SK-N-SH treated with all-trans-retinoic acid at 6 μM for 48 hours (cell line): ENCODE data around the gene RNF114.
"Not testable (repeated sequence)": the region's sequence is repeated elsewhere in the genome, so short reads cannot be mapped to it uniquely, and the experiment has no call there.

Experiments
- ATAC-seq: fragments of 200-7000 bp; cut with Tn5 transposase; 3 replicates; pipeline ENCODE4 v1.9.1; 2020; ENCODE audit warnings: mild to moderate bottlenecking, moderate library complexity
- ARNTL ChIP-seq: fragments of 450-650 bp; formaldehyde crosslinking; IDR thresholded peaks from 2 replicates; pipeline ENCODE4 v1.5.0; 2020; ENCODE audit warnings: low read depth, mild to moderate bottlenecking, moderate library complexity, borderline replicate concordance
- BACH2 ChIP-seq: fragments of 250-450 bp; sonication (Bioruptor Pico); IDR thresholded peaks from 2 replicates; pipeline ENCODE4 v1.9.0; 2021; ENCODE audit warnings: mild to moderate bottlenecking, borderline replicate concordance
- CSDC2 ChIP-seq: fragments of 250-450 bp; sonication (Bioruptor Pico); IDR thresholded peaks from 2 replicates; pipeline ENCODE4 v1.5.0; 2020; ENCODE audit warnings: mild to moderate bottlenecking, moderate library complexity
- ESRRG ChIP-seq: fragments of 250-450 bp; sonication (Bioruptor Pico); IDR thresholded peaks from 2 replicates; pipeline ENCODE4 v1.6.1; 2021; ENCODE audit warnings: mild to moderate bottlenecking
- GLIS3 ChIP-seq: fragments of 250-450 bp; sonication (Bioruptor Pico); IDR thresholded peaks from 2 replicates; pipeline ENCODE4 v1.5.0; 2020; ENCODE audit warnings: mild to moderate bottlenecking, moderate library complexity
- ISL1 ChIP-seq: fragments of 250-450 bp; sonication (Bioruptor Pico); IDR thresholded peaks from 2 replicates; pipeline ENCODE4 v2.1.2; 2022; ENCODE audit warnings: mild to moderate bottlenecking, moderate library complexity
- PPARA ChIP-seq: fragments of 250-450 bp; sonication (Bioruptor Pico); IDR thresholded peaks from 2 replicates; pipeline ENCODE4 v1.5.0; 2020; ENCODE audit warnings: mild to moderate bottlenecking, borderline replicate concordance
- RARB ChIP-seq: fragments of 250-450 bp; sonication (Bioruptor Pico); IDR thresholded peaks from 2 replicates; pipeline ENCODE4 v1.8.0; 2021; ENCODE audit warnings: mild to moderate bottlenecking, moderate library complexity
- SNAI2 ChIP-seq: fragments of 250-450 bp; sonication (Bioruptor Pico); IDR thresholded peaks from 2 replicates; pipeline ENCODE4 v1.5.0; 2020; ENCODE audit warnings: mild to moderate bottlenecking, moderate library complexity
- TCF4 ChIP-seq: fragments of 250-450 bp; sonication (Bioruptor Pico); IDR thresholded peaks from 2 replicates; pipeline ENCODE4 v1.8.0; 2021; ENCODE audit warnings: mild to moderate bottlenecking, moderate library complexity, borderline replicate concordance
- TOX ChIP-seq: fragments of 250-450 bp; sonication (Bioruptor Pico); IDR thresholded peaks from 2 replicates; pipeline ENCODE4 v1.8.0; 2021; ENCODE audit warnings: mild to moderate bottlenecking, moderate library complexity, borderline replicate concordance
- ZC3H10 ChIP-seq: fragments of 250-450 bp; sonication (Bioruptor Pico); IDR thresholded peaks from 2 replicates; pipeline ENCODE4 v1.5.1; 2021; ENCODE audit warnings: mild to moderate bottlenecking, moderate library complexity
- ZFP3 ChIP-seq: fragments of 250-450 bp; sonication (Bioruptor Pico); IDR thresholded peaks from 2 replicates; pipeline ENCODE4 v1.5.0; 2020; ENCODE audit warnings: mild to moderate bottlenecking, moderate library complexity
- ZNF565 ChIP-seq: fragments of 450-650 bp; formaldehyde crosslinking; conservative IDR thresholded peaks from 2 replicates; pipeline ENCODE4 v1.5.0; 2020; ENCODE audit warnings: low read depth, mild to moderate bottlenecking, moderate library complexity
- ZNF70 ChIP-seq: fragments of 450-650 bp; formaldehyde crosslinking; IDR thresholded peaks from 2 replicates; pipeline ENCODE4 v1.5.0; 2020; ENCODE audit warnings: mild to moderate bottlenecking, moderate library complexity
- ZNF8 ChIP-seq: fragments of 450-650 bp; formaldehyde crosslinking; IDR thresholded peaks from 2 replicates; pipeline ENCODE4 v1.5.0; 2020; ENCODE audit warnings: mild to moderate bottlenecking, moderate library complexity
- TF ChIP-seq, protein P1 (sequence below): fragments of 250-450 bp; sonication (Bioruptor Pico); IDR thresholded peaks from 2 replicates; pipeline ENCODE4 v1.5.0; 2020; ENCODE audit warnings: mild to moderate bottlenecking, moderate library complexity
- TF ChIP-seq, protein P2 (sequence below): fragments of 250-450 bp; sonication (Bioruptor Pico); IDR thresholded peaks from 2 replicates; pipeline ENCODE4 v1.8.0; 2021; ENCODE audit warnings: low read depth, mild to moderate bottlenecking, moderate library complexity, borderline replicate concordance
- TF ChIP-seq, protein P3 (sequence below): fragments of 250-450 bp; sonication (Bioruptor Pico); IDR thresholded peaks from 2 replicates; pipeline ENCODE4 v1.8.0; 2020; ENCODE audit warnings: mild to moderate bottlenecking, moderate library complexity, borderline replicate concordance
- TF ChIP-seq, protein P4 (sequence below): fragments of 250-450 bp; sonication (Bioruptor Pico); IDR thresholded peaks from 2 replicates; pipeline ENCODE4 v1.5.1; 2021; ENCODE audit warnings: mild to moderate bottlenecking, moderate library complexity

The RNF114 gene

DNA sequence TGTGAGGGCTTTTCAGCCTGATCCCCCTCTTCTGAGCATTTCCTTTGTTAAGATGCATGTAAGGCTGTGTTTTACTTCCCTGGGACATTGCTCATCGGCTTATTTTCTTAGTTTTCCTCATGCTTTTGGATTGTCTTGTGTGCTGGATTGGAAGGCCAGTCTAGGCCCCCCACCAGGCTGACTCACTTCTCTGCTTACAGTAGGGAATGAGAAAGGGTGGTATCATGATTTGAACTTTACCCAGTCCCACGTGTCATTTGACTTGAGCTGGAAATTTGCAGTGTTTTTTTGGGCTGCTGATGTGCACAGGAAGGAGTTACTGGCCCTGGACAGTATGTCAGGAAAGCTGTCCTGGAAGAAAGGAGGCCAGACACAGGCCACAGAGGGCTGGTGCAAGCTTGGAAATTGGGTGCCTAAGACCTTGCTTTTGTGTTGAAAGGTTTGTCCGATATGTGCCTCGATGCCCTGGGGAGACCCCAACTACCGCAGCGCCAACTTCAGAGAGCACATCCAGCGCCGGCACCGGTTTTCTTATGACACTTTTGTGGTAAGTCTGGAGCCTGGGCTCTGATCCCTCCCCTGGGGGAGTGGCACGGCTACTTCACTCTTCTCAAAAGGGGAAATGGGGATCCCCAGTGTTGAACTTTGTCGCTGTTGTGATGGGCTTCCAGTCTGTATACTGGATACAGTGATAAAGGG is 12.8 kb downstream of the RNF114 start:
- no peak for TF ChIP-seq ZC3H10 (CRISPR knock-in tag)
- no peak for TF ChIP-seq GLIS3 (CRISPR knock-in tag)
- TF ChIP-seq BACH2 (CRISPR knock-in tag) = no peak
- TF ChIP-seq ZNF8 (CRISPR knock-in tag) = no peak
- TF ChIP-seq TOX (CRISPR knock-in tag) = no peak
- no peak for TF ChIP-seq PPARA (CRISPR knock-in tag)
- TF ChIP-seq, protein P1, sequence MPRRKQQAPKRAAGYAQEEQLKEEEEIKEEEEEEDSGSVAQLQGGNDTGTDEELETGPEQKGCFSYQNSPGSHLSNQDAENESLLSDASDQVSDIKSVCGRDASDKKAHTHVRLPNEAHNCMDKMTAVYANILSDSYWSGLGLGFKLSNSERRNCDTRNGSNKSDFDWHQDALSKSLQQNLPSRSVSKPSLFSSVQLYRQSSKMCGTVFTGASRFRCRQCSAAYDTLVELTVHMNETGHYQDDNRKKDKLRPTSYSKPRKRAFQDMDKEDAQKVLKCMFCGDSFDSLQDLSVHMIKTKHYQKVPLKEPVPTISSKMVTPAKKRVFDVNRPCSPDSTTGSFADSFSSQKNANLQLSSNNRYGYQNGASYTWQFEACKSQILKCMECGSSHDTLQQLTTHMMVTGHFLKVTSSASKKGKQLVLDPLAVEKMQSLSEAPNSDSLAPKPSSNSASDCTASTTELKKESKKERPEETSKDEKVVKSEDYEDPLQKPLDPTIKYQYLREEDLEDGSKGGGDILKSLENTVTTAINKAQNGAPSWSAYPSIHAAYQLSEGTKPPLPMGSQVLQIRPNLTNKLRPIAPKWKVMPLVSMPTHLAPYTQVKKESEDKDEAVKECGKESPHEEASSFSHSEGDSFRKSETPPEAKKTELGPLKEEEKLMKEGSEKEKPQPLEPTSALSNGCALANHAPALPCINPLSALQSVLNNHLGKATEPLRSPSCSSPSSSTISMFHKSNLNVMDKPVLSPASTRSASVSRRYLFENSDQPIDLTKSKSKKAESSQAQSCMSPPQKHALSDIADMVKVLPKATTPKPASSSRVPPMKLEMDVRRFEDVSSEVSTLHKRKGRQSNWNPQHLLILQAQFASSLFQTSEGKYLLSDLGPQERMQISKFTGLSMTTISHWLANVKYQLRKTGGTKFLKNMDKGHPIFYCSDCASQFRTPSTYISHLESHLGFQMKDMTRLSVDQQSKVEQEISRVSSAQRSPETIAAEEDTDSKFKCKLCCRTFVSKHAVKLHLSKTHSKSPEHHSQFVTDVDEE (CRISPR knock-in tag) = no peak
- TF ChIP-seq CSDC2 (CRISPR knock-in tag) = no peak
- TF ChIP-seq, all 23 proteins: peak for 0

DNA sequence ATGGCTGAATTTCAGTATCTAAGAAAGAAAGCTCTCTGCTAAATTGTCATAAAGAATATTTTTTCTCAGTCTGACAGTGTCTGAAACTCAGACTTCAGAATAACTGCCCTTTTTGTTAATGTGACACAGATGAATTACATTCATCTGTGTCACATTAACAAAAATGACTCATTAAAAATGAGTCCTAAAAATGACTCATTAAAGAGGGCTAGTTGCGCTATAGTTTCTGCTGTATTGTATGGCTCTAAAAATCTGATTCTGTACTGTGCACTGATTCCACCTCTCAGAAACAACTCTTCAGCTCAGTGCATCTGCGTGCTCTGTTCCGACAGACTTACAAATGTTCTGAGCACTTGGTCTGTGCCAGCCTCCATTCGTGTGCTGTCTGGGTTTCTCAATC is 15.0 kb downstream of the RNF114 start:
- no peak for TF ChIP-seq TOX (CRISPR knock-in tag)
- TF ChIP-seq ISL1 (CRISPR knock-in tag) = no peak
- TF ChIP-seq, protein P2, sequence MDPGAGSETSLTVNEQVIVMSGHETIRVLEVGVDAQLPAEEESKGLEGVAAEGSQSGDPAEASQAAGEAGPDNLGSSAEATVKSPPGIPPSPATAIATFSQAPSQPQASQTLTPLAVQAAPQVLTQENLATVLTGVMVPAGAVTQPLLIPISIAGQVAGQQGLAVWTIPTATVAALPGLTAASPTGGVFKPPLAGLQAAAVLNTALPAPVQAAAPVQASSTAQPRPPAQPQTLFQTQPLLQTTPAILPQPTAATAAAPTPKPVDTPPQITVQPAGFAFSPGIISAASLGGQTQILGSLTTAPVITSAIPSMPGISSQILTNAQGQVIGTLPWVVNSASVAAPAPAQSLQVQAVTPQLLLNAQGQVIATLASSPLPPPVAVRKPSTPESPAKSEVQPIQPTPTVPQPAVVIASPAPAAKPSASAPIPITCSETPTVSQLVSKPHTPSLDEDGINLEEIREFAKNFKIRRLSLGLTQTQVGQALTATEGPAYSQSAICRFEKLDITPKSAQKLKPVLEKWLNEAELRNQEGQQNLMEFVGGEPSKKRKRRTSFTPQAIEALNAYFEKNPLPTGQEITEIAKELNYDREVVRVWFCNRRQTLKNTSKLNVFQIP (CRISPR knock-in tag) = no peak
- TF ChIP-seq ZNF565 (CRISPR knock-in tag) = no peak

More for the DNA sequence above, 12.8 kb downstream of the RNF114 start:
- ATAC-seq = peak; percentile 52

DNA sequence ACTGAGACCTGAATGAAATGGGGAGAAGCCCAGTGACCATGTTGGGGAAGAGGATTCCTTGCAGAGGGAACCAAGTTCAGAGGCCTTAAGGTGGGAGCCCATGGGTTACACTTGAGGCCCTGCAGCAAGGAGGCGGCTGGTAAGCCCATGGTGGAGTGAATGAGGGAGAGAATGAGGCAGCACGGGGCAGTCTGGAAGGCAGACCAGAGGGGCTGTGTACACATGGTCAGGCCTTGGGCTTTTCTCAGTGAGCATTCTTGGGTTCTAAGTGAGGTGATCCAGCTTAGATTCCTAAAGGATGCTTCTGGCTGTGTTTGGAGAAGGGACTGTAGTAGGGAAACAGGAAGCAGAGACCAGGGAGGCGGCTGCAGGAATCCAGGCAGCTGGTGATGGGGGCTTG is 19.0 kb downstream of the RNF114 start:
- no peak for ATAC-seq
- TF ChIP-seq, protein P3, sequence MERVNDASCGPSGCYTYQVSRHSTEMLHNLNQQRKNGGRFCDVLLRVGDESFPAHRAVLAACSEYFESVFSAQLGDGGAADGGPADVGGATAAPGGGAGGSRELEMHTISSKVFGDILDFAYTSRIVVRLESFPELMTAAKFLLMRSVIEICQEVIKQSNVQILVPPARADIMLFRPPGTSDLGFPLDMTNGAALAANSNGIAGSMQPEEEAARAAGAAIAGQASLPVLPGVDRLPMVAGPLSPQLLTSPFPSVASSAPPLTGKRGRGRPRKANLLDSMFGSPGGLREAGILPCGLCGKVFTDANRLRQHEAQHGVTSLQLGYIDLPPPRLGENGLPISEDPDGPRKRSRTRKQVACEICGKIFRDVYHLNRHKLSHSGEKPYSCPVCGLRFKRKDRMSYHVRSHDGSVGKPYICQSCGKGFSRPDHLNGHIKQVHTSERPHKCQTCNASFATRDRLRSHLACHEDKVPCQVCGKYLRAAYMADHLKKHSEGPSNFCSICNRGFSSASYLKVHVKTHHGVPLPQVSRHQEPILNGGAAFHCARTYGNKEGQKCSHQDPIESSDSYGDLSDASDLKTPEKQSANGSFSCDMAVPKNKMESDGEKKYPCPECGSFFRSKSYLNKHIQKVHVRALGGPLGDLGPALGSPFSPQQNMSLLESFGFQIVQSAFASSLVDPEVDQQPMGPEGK (CRISPR knock-in tag) = no peak
- no peak for TF ChIP-seq TCF4
- no peak for TF ChIP-seq ZNF70
- TF ChIP-seq ZNF565 (CRISPR knock-in tag) = no peak

More for the DNA sequence above, 15.0 kb downstream of the RNF114 start:
- peak; percentile 89 for ATAC-seq

DNA sequence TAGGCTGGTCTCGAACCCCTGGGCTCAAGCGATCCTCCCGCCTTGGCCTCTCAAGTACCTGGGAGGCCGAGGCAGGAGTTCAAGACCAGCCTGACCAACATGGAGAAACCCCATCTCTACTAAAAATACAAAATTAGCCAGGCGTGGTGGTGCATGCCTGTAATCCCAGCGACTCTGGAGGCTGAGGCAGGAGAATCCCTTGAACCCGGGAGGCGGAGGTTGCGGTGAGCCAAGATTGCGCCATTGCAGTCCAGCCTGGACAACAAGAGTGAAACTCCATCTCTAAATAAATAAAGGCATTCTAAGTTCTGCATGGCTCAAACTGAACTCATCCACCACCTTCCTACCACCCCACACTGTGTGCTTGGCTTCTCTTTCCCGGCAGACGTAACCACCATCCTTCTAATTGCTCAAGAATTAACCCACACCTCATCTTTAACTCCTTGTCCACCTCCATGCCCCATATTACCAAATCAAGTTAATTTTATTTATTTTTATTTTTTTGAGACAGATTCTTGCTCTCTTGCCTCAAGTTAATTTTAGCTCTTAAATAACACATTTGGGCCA is 19.7 kb downstream of the RNF114 start:
- ATAC-seq = not testable (repeated sequence)

DNA sequence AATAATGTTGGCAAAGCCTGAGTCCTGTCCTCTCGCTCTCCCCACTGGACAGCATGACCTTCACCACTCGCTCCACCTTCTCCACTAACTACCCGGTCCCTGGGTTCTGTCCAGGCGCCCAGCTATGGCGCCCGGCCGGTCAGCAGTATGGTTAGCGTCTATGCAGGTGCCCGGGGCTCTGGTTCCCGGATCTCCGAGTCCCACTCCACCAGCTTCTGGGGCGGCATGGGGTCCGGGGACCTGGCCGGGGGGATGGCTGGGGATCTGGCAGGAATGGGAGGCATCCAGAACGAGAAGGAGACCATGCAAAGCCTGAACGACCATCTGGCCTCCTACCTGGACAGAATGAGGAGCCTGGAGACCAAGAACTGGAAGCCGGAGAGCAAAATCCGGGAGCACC is 20.5 kb downstream of the RNF114 start:
- no peak for TF ChIP-seq ARNTL (CRISPR knock-in tag)
- TF ChIP-seq ISL1 (CRISPR knock-in tag) = no peak
- no peak for TF ChIP-seq ESRRG (CRISPR knock-in tag)
- TF ChIP-seq TCF4 = no peak
- TF ChIP-seq, protein P4, sequence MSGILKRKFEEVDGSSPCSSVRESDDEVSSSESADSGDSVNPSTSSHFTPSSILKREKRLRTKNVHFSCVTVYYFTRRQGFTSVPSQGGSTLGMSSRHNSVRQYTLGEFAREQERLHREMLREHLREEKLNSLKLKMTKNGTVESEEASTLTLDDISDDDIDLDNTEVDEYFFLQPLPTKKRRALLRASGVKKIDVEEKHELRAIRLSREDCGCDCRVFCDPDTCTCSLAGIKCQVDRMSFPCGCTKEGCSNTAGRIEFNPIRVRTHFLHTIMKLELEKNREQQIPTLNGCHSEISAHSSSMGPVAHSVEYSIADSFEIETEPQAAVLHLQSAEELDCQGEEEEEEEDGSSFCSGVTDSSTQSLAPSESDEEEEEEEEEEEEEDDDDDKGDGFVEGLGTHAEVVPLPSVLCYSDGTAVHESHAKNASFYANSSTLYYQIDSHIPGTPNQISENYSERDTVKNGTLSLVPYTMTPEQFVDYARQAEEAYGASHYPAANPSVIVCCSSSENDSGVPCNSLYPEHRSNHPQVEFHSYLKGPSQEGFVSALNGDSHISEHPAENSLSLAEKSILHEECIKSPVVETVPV (CRISPR knock-in tag) = no peak
- no peak for TF ChIP-seq GLIS3 (CRISPR knock-in tag)
- no peak for TF ChIP-seq RARB
- TF ChIP-seq PPARA (CRISPR knock-in tag) = no peak
- no peak for TF ChIP-seq SNAI2
- TF ChIP-seq ZFP3 = no peak
- TF ChIP-seq TOX (CRISPR knock-in tag) = no peak
- no peak for TF ChIP-seq ZNF70
- TF ChIP-seq, protein P3 (CRISPR knock-in tag) = no peak
- no peak for ATAC-seq

DNA sequence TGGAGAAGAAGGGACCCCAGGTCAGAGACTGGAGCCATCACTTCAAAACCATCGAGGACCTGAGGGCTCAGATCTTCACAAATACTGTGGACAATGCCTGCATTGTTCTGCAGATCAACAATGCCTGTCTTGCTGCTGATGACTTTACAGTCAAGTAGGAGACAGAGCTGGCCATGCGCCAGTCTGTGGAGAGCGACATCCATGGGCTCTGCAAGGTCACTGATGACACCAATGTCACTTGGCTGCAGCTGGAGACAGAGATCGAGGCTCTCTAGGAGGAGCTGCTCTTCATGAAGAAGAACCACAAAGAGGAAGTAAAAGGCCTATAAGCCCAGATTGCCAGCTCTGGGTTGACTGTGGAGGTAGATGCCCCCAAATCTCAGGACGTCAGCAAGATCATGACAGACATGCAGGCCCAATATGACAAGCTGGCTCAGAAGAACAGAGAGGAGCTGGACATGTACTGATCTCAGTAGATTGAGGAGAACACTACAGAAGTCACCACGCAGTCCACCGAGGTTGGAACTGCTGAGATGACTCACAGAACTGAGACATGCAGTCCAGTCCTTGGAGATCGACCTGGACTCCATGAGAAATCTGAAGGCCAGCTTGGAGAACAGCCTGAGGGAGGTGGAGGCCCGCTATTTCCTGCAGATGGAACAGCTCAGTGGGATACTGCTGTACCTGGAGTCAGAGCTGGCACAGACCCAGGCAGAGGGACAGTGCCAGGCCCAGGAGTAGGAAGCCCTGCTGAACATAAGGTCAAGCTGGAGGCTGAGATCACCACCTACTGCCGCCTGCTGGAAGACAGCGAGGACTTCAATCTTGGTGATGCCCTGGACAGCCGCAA is 21.1 kb downstream of the RNF114 start:
- not testable (repeated sequence) for ATAC-seq
